Natural killer cell (primary cell): ENCODE measurements around the gene RPTN. TPM values are rescaled to one million over a fixed set of nuclear protein-coding genes. Genes with fewer than 3 reads are reported as not detected.

Experiments
- ATAC-seq, 3 donors: fragments of 150-1000 bp in 2 of 3; fragments of 200-7000 bp in 1 of 3; cut with Tn5 transposase; 1 replicate in 1 of 3; 2 replicates in 2 of 3; pipeline ENCODE4 v1.10.0; 2021; ENCODE audit warnings: mild to moderate bottlenecking in 2 of 3, moderate library complexity in 2 of 3
- DNase-seq, 2 donors: peaks; one replicate each; pipeline versions ENCODE4 v3.0.0 to v3.0.0-alpha.2; 2013 to 2021; ENCODE audit warnings: mixed read lengths in 1 of 2
- H3K27ac ChIP-seq: one replicate; pipeline ENCODE4 v1.5.1; 2013; ENCODE audit warnings: mild to moderate bottlenecking, low read length
- H3K27me3 ChIP-seq: one replicate; pipeline ENCODE4 v1.6.1; 2013; ENCODE audit warnings: low read length; ENCODE audit not compliant: control insufficient read depth, insufficient read depth
- H3K36me3 ChIP-seq: one replicate; pipeline ENCODE4 v1.6.1; 2013; ENCODE audit warnings: low read length; ENCODE audit not compliant: control insufficient read depth, insufficient read depth
- H3K4me1 ChIP-seq: one replicate; pipeline ENCODE4 v1.6.1; 2013; ENCODE audit warnings: low read length; ENCODE audit not compliant: control insufficient read depth, insufficient read depth
- H3K4me3 ChIP-seq: one replicate; pipeline ENCODE4 v1.5.1; 2013; ENCODE audit warnings: low read length
- H3K9me3 ChIP-seq: one replicate; pipeline ENCODE4 v1.6.1; 2013; ENCODE audit warnings: low read length; ENCODE audit not compliant: control insufficient read depth, insufficient read depth
- H3K27ac Mint-ChIP-seq, 2 donors: one replicate each; pipeline ENCODE4 v1.8.0; 2022; ENCODE audit warnings: mild to moderate bottlenecking in 2 of 2, mixed read lengths in 2 of 2, moderate library complexity in 1 of 2
- H3K27me3 Mint-ChIP-seq, 2 donors: one replicate each; pipeline ENCODE4 v1.8.0; 2022; ENCODE audit warnings: low read depth in 2 of 2, mixed read lengths in 2 of 2
- H3K36me3 Mint-ChIP-seq: one replicate; pipeline ENCODE4 v1.8.0; 2022; ENCODE audit warnings: mixed read lengths
- H3K4me1 Mint-ChIP-seq, 2 donors: one replicate each; pipeline ENCODE4 v1.8.0; 2022; ENCODE audit warnings: mixed read lengths in 2 of 2
- H3K4me3 Mint-ChIP-seq: one replicate; pipeline ENCODE4 v1.8.0; 2022; ENCODE audit warnings: mild to moderate bottlenecking, moderate library complexity, mixed read lengths
- H3K9me3 Mint-ChIP-seq, 2 donors: one replicate each; pipeline ENCODE4 v1.8.0; 2022; ENCODE audit warnings: mixed read lengths in 2 of 2
- WGBS: methylation state at CpG from one replicate; pipeline ENCODE4 v1.1.7; 2013; ENCODE audit warnings: missing lambda C conversion rate; ENCODE audit not compliant: insufficient coverage; 5-methylcytosine and 5-hydroxymethylcytosine counted together
- intact Hi-C: fragments of 100-400 bp; cut with micrococcal nuclease; formaldehyde crosslinking; loops from one replicate; pipeline ENCODE4 v1.14.2; 2022
- total RNA-seq, 4 donors: library from RNA; stranded (reverse); fragments of 120-200 nt in 1 of 4; gene quantifications; one replicate each; pipeline versions ENCODE4 v1.2.3 to v1.2.4, GENCODE V29; 2013 to 2022
- TF ChIP-seq, protein P1 (sequence below): fragments of 200-600 bp; IDR thresholded peaks from one replicate; pipeline ENCODE4 v1.8.0; 2022; ENCODE audit warnings: antibody characterized with exemption

Gene RPTN, protein sequence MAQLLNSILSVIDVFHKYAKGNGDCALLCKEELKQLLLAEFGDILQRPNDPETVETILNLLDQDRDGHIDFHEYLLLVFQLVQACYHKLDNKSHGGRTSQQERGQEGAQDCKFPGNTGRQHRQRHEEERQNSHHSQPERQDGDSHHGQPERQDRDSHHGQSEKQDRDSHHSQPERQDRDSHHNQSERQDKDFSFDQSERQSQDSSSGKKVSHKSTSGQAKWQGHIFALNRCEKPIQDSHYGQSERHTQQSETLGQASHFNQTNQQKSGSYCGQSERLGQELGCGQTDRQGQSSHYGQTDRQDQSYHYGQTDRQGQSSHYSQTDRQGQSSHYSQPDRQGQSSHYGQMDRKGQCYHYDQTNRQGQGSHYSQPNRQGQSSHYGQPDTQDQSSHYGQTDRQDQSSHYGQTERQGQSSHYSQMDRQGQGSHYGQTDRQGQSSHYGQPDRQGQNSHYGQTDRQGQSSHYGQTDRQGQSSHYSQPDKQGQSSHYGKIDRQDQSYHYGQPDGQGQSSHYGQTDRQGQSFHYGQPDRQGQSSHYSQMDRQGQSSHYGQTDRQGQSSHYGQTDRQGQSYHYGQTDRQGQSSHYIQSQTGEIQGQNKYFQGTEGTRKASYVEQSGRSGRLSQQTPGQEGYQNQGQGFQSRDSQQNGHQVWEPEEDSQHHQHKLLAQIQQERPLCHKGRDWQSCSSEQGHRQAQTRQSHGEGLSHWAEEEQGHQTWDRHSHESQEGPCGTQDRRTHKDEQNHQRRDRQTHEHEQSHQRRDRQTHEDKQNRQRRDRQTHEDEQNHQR
- not detected for total RNA-seq
- not detected for total RNA-seq (2013)

DNA sequence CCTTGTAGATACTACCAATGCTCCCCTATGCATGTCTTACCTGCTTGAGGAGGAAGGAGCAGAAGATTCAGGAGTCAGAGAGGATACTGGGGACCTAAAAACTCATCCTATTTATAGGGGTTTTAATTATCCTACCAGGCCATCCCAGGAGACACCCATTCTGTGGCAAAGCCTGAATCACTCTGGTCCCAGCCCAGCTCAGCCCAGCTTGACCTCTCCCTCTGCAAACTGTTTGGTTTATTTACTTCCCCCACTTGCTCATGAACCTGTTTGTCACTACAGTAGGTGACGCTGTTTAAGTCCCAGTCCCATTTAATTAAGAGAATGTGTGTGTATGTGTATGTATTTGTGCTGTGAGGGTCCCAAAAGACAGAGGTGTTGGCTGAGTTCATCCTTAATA is at the start of gene RPTN:
Gene RPTN (minus strand): TSS at position 85 of the 400 bp plus-strand sequence. CDS start 1,339 bp downstream, outside the sequence.
- no peaks in the 10 kb centered on the region for H3K36me3 ChIP-seq
- intact Hi-C loops = no loop called here
- WGBS = 100% methylated on average over 1 of the region's 1 CpG
- TF ChIP-seq, protein P1, sequence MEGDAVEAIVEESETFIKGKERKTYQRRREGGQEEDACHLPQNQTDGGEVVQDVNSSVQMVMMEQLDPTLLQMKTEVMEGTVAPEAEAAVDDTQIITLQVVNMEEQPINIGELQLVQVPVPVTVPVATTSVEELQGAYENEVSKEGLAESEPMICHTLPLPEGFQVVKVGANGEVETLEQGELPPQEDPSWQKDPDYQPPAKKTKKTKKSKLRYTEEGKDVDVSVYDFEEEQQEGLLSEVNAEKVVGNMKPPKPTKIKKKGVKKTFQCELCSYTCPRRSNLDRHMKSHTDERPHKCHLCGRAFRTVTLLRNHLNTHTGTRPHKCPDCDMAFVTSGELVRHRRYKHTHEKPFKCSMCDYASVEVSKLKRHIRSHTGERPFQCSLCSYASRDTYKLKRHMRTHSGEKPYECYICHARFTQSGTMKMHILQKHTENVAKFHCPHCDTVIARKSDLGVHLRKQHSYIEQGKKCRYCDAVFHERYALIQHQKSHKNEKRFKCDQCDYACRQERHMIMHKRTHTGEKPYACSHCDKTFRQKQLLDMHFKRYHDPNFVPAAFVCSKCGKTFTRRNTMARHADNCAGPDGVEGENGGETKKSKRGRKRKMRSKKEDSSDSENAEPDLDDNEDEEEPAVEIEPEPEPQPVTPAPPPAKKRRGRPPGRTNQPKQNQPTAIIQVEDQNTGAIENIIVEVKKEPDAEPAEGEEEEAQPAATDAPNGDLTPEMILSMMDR = no peak
- H3K36me3 Mint-ChIP-seq = no peaks in the 10 kb centered on the region
- H3K27me3 Mint-ChIP-seq = peaks cover 3 to 13% of the 10 kb centered on the region in 2 donors
- no peak within 1 kb of the TSS for H3K27ac ChIP-seq
- no peak within 1 kb of the TSS for H3K27ac Mint-ChIP-seq
- H3K4me3 ChIP-seq = no peak within 1 kb of the TSS
- H3K9me3 Mint-ChIP-seq = no peaks in the 10 kb centered on the region
- no peak for ATAC-seq
- H3K4me3 Mint-ChIP-seq = no peak within 1 kb of the TSS
- no peaks in the 10 kb centered on the region for H3K9me3 ChIP-seq
- no peaks in the 10 kb centered on the region for H3K4me1 Mint-ChIP-seq
- DNase-seq = no peak
- H3K4me1 ChIP-seq = peaks cover 2% of the 10 kb centered on the region
- H3K27me3 ChIP-seq = no peaks in the 10 kb centered on the region

- no peak overlapping the region for H3K27ac ChIP-seq
- Mint-ChIP-seq H3K4me1 (no peaks in the 10 kb centered on the region), H3K27ac (no peak overlapping the region), H3K9me3 (no peaks in the 10 kb centered on the region), H3K4me3 (no peak overlapping the region), H3K36me3 (no peaks in the 10 kb centered on the region), H3K27me3 (peaks cover 6 to 24% of the 10 kb centered on the region in 2 donors)
- TF ChIP-seq, protein P1 = no peak
- ATAC-seq = no peak
- H3K27me3 ChIP-seq = peaks cover 2% of the 10 kb centered on the region
- H3K9me3 ChIP-seq = no peaks in the 10 kb centered on the region
- no peaks in the 10 kb centered on the region for H3K4me1 ChIP-seq
- H3K36me3 ChIP-seq = no peaks in the 10 kb centered on the region
- DNase-seq = no peak
- no peak overlapping the region for H3K4me3 ChIP-seq
- intact Hi-C loops = no loop called here
Observed at GRCh38 chr1:152198982-152199381, 40.0 kb upstream of the RPTN start.

GRCh38 chr1:152197361-152197941 is 38.4 kb upstream of the RPTN start:
- no peak overlapping the region for H3K4me3 ChIP-seq
- no peaks in the 10 kb centered on the region for H3K4me1 ChIP-seq
- TF ChIP-seq, protein P1 = no peak
- Mint-ChIP-seq H3K4me1 (no peaks in the 10 kb centered on the region), H3K27me3 (peaks cover 6 to 25% of the 10 kb centered on the region in 2 donors), H3K9me3 (no peaks in the 10 kb centered on the region), H3K36me3 (no peaks in the 10 kb centered on the region), H3K27ac (no peak overlapping the region), H3K4me3 (no peak overlapping the region)
- peaks cover 2% of the 10 kb centered on the region for H3K27me3 ChIP-seq
- ATAC-seq (no peak), DNase-seq (no peak)
- H3K36me3 ChIP-seq = no peaks in the 10 kb centered on the region
- H3K9me3 ChIP-seq = no peaks in the 10 kb centered on the region
- intact Hi-C loops = no loop called here
- no peak overlapping the region for H3K27ac ChIP-seq
